Parathyroid adenoma (tissue), 2 donors: ENCODE data around the gene ABCB1.
"Not testable (repeated sequence)": the region's sequence is repeated elsewhere in the genome, so short reads cannot be mapped to it uniquely, and the experiment has no call there.

ENCODE experiments used
- H2AFZ ChIP-seq: fragments of 300-600 bp; sonication (generic); one replicate; pipeline ENCODE4 v1.7.0; 2017; ENCODE audit warnings: antibody characterized with exemption, mild to moderate bottlenecking
- H3K27ac ChIP-seq: fragments of 300-600 bp; sonication (generic); one replicate; pipeline ENCODE4 v1.7.0; 2017
- H3K27me3 ChIP-seq: fragments of 300-600 bp; sonication (generic); one replicate; pipeline ENCODE4 v1.7.0; 2017; ENCODE audit warnings: low read length; ENCODE audit not compliant: control insufficient read depth, insufficient read depth
- H3K36me3 ChIP-seq: fragments of 300-600 bp; sonication (generic); one replicate; pipeline ENCODE4 v1.7.0; 2017; ENCODE audit warnings: low read length; ENCODE audit not compliant: control insufficient read depth, insufficient read depth
- H3K4me1 ChIP-seq: fragments of 300-600 bp; sonication (generic); one replicate; pipeline ENCODE4 v1.7.0; 2017; ENCODE audit warnings: control low read depth
- H3K4me2 ChIP-seq: fragments of 300-600 bp; sonication (generic); one replicate; pipeline ENCODE4 v1.7.0; 2017; ENCODE audit warnings: low read length
- H3K4me3 ChIP-seq: fragments of 300-600 bp; sonication (generic); one replicate; pipeline ENCODE4 v1.7.0; 2017; ENCODE audit warnings: low read depth, low read length
- H3K79me2 ChIP-seq: fragments of 300-600 bp; sonication (generic); one replicate; pipeline ENCODE4 v1.7.0; 2017; ENCODE audit warnings: control low read depth
- H3K9ac ChIP-seq: fragments of 300-600 bp; sonication (generic); one replicate; pipeline ENCODE4 v1.7.0; 2017; ENCODE audit warnings: mild to moderate bottlenecking
- H3K9me3 ChIP-seq: fragments of 300-600 bp; sonication (generic); one replicate; pipeline ENCODE4 v1.7.0; 2017; ENCODE audit warnings: low read length; ENCODE audit not compliant: control insufficient read depth
- TF ChIP-seq, protein P1 (sequence below): fragments of 300-600 bp; sonication (generic); IDR thresholded peaks from one replicate; pipeline ENCODE4 v1.7.0; 2017; ENCODE audit warnings: antibody characterized with exemption, mild to moderate bottlenecking
- donor health status: primary hyperparathyroidism.

ABCB1 gene

DNA sequence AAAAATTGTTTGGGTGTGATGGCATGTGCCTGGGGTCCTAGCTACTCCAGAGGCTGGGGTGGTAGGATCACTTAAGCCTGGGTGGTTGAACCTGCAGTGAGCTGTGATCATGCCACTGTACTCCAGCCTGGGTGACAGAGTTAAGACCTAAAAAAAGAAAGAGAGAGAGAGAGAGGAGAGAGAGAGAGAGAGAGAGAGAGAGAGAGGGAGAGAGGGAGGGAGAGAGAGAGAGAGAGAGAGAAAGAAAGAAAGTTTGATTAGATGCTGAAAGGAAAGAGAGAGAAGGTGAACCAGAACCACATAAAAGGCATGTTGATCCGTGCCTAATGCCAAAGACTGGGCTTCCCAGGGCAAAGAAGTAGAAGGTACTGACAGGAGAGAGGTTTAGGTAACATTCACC, 11.1 kb downstream of the ABCB1 start:
- TF ChIP-seq, protein P1, sequence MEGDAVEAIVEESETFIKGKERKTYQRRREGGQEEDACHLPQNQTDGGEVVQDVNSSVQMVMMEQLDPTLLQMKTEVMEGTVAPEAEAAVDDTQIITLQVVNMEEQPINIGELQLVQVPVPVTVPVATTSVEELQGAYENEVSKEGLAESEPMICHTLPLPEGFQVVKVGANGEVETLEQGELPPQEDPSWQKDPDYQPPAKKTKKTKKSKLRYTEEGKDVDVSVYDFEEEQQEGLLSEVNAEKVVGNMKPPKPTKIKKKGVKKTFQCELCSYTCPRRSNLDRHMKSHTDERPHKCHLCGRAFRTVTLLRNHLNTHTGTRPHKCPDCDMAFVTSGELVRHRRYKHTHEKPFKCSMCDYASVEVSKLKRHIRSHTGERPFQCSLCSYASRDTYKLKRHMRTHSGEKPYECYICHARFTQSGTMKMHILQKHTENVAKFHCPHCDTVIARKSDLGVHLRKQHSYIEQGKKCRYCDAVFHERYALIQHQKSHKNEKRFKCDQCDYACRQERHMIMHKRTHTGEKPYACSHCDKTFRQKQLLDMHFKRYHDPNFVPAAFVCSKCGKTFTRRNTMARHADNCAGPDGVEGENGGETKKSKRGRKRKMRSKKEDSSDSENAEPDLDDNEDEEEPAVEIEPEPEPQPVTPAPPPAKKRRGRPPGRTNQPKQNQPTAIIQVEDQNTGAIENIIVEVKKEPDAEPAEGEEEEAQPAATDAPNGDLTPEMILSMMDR = no peak
- Histone ChIP-seq H3K27ac (no peak overlapping the region), H3K4me1 (no peaks in the 10 kb centered on the region), H3K4me2 (no peak overlapping the region), H2AFZ (no peak overlapping the region), H3K9ac (no peak overlapping the region), H3K9me3 (no peaks in the 10 kb centered on the region), H3K79me2 (no peaks in the 10 kb centered on the region), H3K36me3 (no peaks in the 10 kb centered on the region), H3K4me3 (no peak overlapping the region), H3K27me3 (no peaks in the 10 kb centered on the region)

DNA sequence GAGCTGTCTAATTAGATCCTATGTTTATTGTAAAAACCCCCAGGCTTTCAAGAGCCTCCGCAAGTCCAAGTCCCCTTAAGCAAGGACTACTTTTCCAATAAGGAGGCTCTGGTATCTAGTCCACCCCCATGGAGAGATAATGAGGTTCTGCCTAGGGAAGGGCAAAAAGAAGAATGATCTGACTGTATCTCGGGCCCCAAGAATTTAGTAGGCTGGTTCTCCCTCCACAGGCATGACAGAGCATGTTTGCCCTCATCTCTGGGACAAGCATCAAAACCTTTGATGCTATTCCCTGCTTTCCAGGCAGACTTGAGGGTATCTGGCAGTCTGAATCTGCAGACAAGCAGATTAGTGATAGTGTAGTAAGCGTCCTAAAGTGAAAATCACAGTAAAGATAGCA, 19.0 kb downstream of the ABCB1 start:
- Histone ChIP-seq H3K4me1 (no peaks in the 10 kb centered on the region), H2AFZ (no peak overlapping the region), H3K27ac (no peak overlapping the region), H3K9ac (no peak overlapping the region), H3K27me3 (no peaks in the 10 kb centered on the region), H3K4me2 (no peak overlapping the region), H3K9me3 (no peaks in the 10 kb centered on the region), H3K36me3 (no peaks in the 10 kb centered on the region), H3K79me2 (no peaks in the 10 kb centered on the region), H3K4me3 (no peak overlapping the region)
- TF ChIP-seq, protein P1 = no peak

DNA sequence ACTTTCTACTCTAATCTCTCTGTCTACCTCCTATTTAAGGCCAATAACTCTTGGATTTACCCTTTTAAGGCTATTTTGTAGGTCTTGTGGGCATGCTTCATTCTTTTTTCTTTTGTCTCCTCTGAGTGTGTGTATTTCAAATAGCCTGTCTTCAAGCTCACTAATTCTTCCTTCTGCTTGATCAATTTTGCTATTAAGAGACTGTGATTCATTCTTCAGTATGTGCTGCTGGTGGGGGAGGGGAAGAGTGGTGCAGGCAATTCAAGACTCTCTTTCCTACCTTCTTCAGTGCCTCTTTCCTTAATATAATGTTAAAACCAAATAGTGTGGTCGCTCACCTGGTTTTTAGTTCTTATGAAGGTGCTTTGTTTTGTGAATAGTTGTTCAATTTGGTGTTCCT, 20.0 kb downstream of the ABCB1 start:
- Histone ChIP-seq H3K4me3 (no peak overlapping the region), H3K27ac (no peak overlapping the region), H3K27me3 (no peaks in the 10 kb centered on the region), H3K79me2 (no peaks in the 10 kb centered on the region), H3K4me1 (no peaks in the 10 kb centered on the region), H3K36me3 (no peaks in the 10 kb centered on the region), H3K9me3 (no peaks in the 10 kb centered on the region), H2AFZ (no peak overlapping the region), H3K4me2 (no peak overlapping the region), H3K9ac (no peak overlapping the region)
- TF ChIP-seq, protein P1 = no peak

DNA sequence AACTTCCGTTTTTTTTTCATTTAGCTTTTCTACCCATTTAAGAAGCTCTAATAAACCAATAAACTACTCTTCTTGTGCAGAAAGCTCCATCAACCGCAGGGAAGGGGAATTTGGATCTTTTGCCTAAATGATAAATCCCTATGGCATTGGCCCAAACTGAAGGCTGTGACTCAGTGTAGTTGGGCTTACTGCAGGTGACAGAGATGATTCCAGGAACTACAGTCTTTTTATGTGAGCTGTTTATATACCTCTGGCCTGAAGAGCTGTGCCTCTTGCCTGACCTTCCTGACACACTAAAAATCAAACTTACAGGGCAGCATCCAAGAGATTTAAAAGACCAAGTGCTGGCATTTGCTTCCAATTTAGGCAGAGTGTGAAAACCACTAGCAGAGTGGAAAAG, 25.2 kb downstream of the ABCB1 start:
- Histone ChIP-seq H2AFZ (no peak overlapping the region), H3K27ac (no peak overlapping the region), H3K4me2 (no peak overlapping the region), H3K36me3 (no peaks in the 10 kb centered on the region), H3K9me3 (no peaks in the 10 kb centered on the region), H3K4me1 (no peaks in the 10 kb centered on the region), H3K79me2 (no peaks in the 10 kb centered on the region), H3K27me3 (no peaks in the 10 kb centered on the region), H3K9ac (no peak overlapping the region), H3K4me3 (no peak overlapping the region)
- TF ChIP-seq, protein P1 = no peak

DNA sequence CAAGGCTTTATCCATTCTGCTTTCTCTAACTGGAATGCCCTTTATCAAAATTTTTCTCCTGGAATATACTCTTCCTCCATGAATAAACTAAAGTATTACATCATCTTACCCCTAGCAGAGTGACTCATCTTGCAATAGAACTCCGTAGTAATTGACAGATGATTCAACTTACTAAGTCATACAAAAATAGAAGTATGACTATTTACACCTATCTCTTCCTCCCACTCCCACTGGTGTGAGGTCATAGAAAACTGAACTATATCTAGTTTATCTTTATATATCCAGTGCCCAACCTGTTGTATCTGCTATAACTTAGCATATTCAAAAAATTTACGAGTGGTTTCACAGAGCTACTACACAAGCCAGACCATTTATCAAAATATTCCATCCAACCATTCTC, 26.1 kb downstream of the ABCB1 start:
- Histone ChIP-seq H3K4me1 (no peaks in the 10 kb centered on the region), H2AFZ (no peak overlapping the region), H3K4me2 (no peak overlapping the region), H3K27me3 (no peaks in the 10 kb centered on the region), H3K4me3 (no peak overlapping the region), H3K36me3 (no peaks in the 10 kb centered on the region), H3K79me2 (no peaks in the 10 kb centered on the region), H3K9ac (no peak overlapping the region), H3K27ac (no peak overlapping the region), H3K9me3 (no peaks in the 10 kb centered on the region)
- TF ChIP-seq, protein P1 = no peak

DNA sequence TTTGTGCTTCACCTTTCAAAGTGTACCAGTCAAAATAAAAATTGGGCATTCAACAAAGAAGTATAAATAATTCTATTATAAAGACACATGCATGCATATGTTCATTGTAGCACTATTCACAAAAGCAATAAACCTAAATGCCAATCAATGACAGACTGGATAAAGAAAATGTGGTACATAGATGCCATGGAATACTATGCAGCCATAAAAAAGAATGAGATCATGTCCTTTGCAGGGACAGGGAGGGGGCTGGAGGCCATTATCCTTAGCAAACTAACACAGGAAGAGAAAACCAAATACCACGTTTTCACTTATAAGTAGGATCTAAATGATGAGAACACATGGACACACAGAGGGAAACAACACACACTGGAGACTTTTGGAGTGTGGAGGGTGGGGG, 28.2 kb downstream of the ABCB1 start:
- H3K36me3 ChIP-seq, H3K27ac ChIP-seq, H3K9ac ChIP-seq, H3K79me2 ChIP-seq, H2AFZ ChIP-seq, H3K4me1 ChIP-seq, H3K27me3 ChIP-seq, H3K4me3 ChIP-seq, H3K4me2 ChIP-seq, H3K9me3 ChIP-seq: not testable (repeated sequence)
